Activated T-cell treated with anti-CD3 and anti-CD28 coated beads, Interleukin-2, amount 50 U/mL, for 4 hours (primary cell): ENCODE results near the gene TREML2. TPM values are rescaled to one million over a fixed set of nuclear protein-coding genes. Genes with fewer than 3 reads are reported as not detected.

Source experiments
- ATAC-seq, 2 donors: fragments of 200-7000 bp; cut with Tn5 transposase; one replicate each; pipeline ENCODE4 v1.10.0; 2021
- DNase-seq: peaks from one replicate; pipeline ENCODE4 v3.0.0-alpha.2; 2020
- H3K27me3 Mint-ChIP-seq: one replicate; pipeline ENCODE4 v1.8.0; 2021; ENCODE audit warnings: low read depth, mixed read lengths
- H3K36me3 Mint-ChIP-seq: one replicate; pipeline ENCODE4 v1.8.0; 2022; ENCODE audit warnings: mixed read lengths; ENCODE audit not compliant: insufficient read depth
- H3K4me1 Mint-ChIP-seq: one replicate; pipeline ENCODE4 v1.8.0; 2021; ENCODE audit warnings: low read depth, mixed read lengths
- H3K4me3 Mint-ChIP-seq: one replicate; pipeline ENCODE4 v1.8.0; 2021; ENCODE audit warnings: mild to moderate bottlenecking, moderate library complexity, mixed read lengths
- H3K9me3 Mint-ChIP-seq: one replicate; pipeline ENCODE4 v1.8.0; 2021; ENCODE audit warnings: mixed read lengths
- total RNA-seq, 3 donors: library from RNA; stranded (reverse); gene quantifications; one replicate each; pipeline ENCODE4 v1.2.1, GENCODE V29; 2021

The TREML2 gene
- total RNA-seq, 3 donors from 2014 or later = 0.82 to 1.9 (median 0.91) TPM

- Mint-ChIP-seq H3K4me1 (no peaks in the 10 kb centered on the region), H3K4me3 (no peak overlapping the region), H3K36me3 (no peaks in the 10 kb centered on the region), H3K27me3 (peaks cover 11% of the 10 kb centered on the region), H3K9me3 (no peaks in the 10 kb centered on the region)
- DNase-seq (no peak), ATAC-seq (no peak)
Observed at GRCh38 chr6:41176189-41176588, 24.8 kb downstream of the TREML2 start.

GRCh38 chr6:41175084-41175483 lies 25.9 kb downstream of the TREML2 start:
- no peaks in the 10 kb centered on the region for H3K36me3 Mint-ChIP-seq
- H3K4me1 Mint-ChIP-seq = no peaks in the 10 kb centered on the region
- no peak for DNase-seq
- H3K27me3 Mint-ChIP-seq = peaks cover 11% of the 10 kb centered on the region
- no peaks in the 10 kb centered on the region for H3K9me3 Mint-ChIP-seq
- no peak for ATAC-seq
- H3K4me3 Mint-ChIP-seq = no peak overlapping the region

- Mint-ChIP-seq H3K36me3 (no peaks in the 10 kb centered on the region), H3K9me3 (no peaks in the 10 kb centered on the region), H3K4me1 (no peaks in the 10 kb centered on the region), H3K27me3 (peaks cover 11% of the 10 kb centered on the region), H3K4me3 (no peak overlapping the region)
- DNase-seq (no peak), ATAC-seq (no peak)
Observed at GRCh38 chr6:41174610-41175009, 26.3 kb downstream of the TREML2 start.

- ATAC-seq (no peak), DNase-seq (no peak)
- Mint-ChIP-seq H3K4me3 (no peak overlapping the region), H3K36me3 (no peaks in the 10 kb centered on the region), H3K27me3 (peaks cover 4% of the 10 kb centered on the region), H3K9me3 (no peaks in the 10 kb centered on the region), H3K4me1 (no peaks in the 10 kb centered on the region)
Observed at GRCh38 chr6:41171908-41172307, 29.0 kb downstream of the TREML2 start.

- Mint-ChIP-seq H3K9me3 (no peaks in the 10 kb centered on the region), H3K4me1 (no peaks in the 10 kb centered on the region), H3K4me3 (no peak overlapping the region), H3K27me3 (no peaks in the 10 kb centered on the region), H3K36me3 (no peaks in the 10 kb centered on the region)
- no peak for DNase-seq
- ATAC-seq = no peak
Observed at GRCh38 chr6:41170547-41171160, 30.3 kb downstream of the TREML2 start.

- Mint-ChIP-seq H3K36me3 (no peaks in the 10 kb centered on the region), H3K4me1 (no peaks in the 10 kb centered on the region), H3K27me3 (no peaks in the 10 kb centered on the region), H3K9me3 (no peaks in the 10 kb centered on the region), H3K4me3 (no peak overlapping the region)
- DNase-seq = no peak
- ATAC-seq = no peak
Observed at GRCh38 chr6:41167173-41167963, 33.6 kb downstream of the TREML2 start.

GRCh38 chr6:41164551-41165120 lies 36.3 kb downstream of the TREML2 start:
- Mint-ChIP-seq H3K4me1 (no peaks in the 10 kb centered on the region), H3K27me3 (no peaks in the 10 kb centered on the region), H3K36me3 (no peaks in the 10 kb centered on the region), H3K9me3 (no peaks in the 10 kb centered on the region), H3K4me3 (no peak overlapping the region)
- no peak for DNase-seq
- no peak for ATAC-seq

- no peak for DNase-seq
- Mint-ChIP-seq H3K9me3 (no peaks in the 10 kb centered on the region), H3K4me1 (no peaks in the 10 kb centered on the region), H3K36me3 (no peaks in the 10 kb centered on the region), H3K27me3 (no peaks in the 10 kb centered on the region), H3K4me3 (no peak overlapping the region)
- no peak for ATAC-seq
Observed at GRCh38 chr6:41163419-41163717, 37.6 kb downstream of the TREML2 start.

- ATAC-seq (no peak), DNase-seq (no peak)
- no peaks in the 10 kb centered on the region for H3K9me3 Mint-ChIP-seq
- H3K4me1 Mint-ChIP-seq = no peaks in the 10 kb centered on the region
- H3K27me3 Mint-ChIP-seq = no peaks in the 10 kb centered on the region
- H3K4me3 Mint-ChIP-seq = no peak within 1 kb of the TSS
- H3K36me3 Mint-ChIP-seq = no peaks in the 10 kb centered on the region
Observed at GRCh38 chr6:41162687-41163418, 38.1 kb downstream of the TREML2 start, which contains the start of gene TREM2. Gene TREM2 (minus strand): TSS chr6:41163116. CDS start chr6:41163082, 34 bp downstream.

- ATAC-seq (no peak), DNase-seq (no peak)
- no peaks in the 10 kb centered on the region for H3K27me3 Mint-ChIP-seq
- no peak overlapping the region for H3K4me3 Mint-ChIP-seq
- H3K36me3 Mint-ChIP-seq = no peaks in the 10 kb centered on the region
- H3K9me3 Mint-ChIP-seq = no peaks in the 10 kb centered on the region
- H3K4me1 Mint-ChIP-seq = no peaks in the 10 kb centered on the region
Observed at GRCh38 chr6:41161851-41162552, 38.9 kb downstream of the TREML2 start.

- no peak for DNase-seq
- Mint-ChIP-seq H3K9me3 (no peaks in the 10 kb centered on the region), H3K4me3 (no peak overlapping the region), H3K4me1 (no peaks in the 10 kb centered on the region), H3K27me3 (no peaks in the 10 kb centered on the region), H3K36me3 (no peaks in the 10 kb centered on the region)
- ATAC-seq = no peak
Observed at GRCh38 chr6:41161380-41161779, 39.6 kb downstream of the TREML2 start.

- H3K9me3 Mint-ChIP-seq = no peaks in the 10 kb centered on the region
Observed at GRCh38 chr6:41160933-41161332, 40.0 kb downstream of the TREML2 start.

GRCh38 chr6:41159415-41160082 lies 41.4 kb downstream of the TREML2 start:
- H3K36me3 Mint-ChIP-seq = no peaks in the 10 kb centered on the region

More at GRCh38 chr6:41160933-41161332, 40.0 kb downstream of the TREML2 start:
- no peaks in the 10 kb centered on the region for H3K4me1 Mint-ChIP-seq
- no peak overlapping the region for H3K4me3 Mint-ChIP-seq
- ATAC-seq (no peak), DNase-seq (no peak)
- no peaks in the 10 kb centered on the region for H3K36me3 Mint-ChIP-seq
- H3K27me3 Mint-ChIP-seq = no peaks in the 10 kb centered on the region

GRCh38 chr6:41157323-41157722 lies 43.6 kb downstream of the TREML2 start:
- ATAC-seq (no peak), DNase-seq (no peak)
- Mint-ChIP-seq H3K27me3 (no peaks in the 10 kb centered on the region), H3K4me1 (no peaks in the 10 kb centered on the region), H3K4me3 (no peak overlapping the region), H3K9me3 (no peaks in the 10 kb centered on the region), H3K36me3 (no peaks in the 10 kb centered on the region)

More at GRCh38 chr6:41159415-41160082, 41.4 kb downstream of the TREML2 start:
- Mint-ChIP-seq H3K27me3 (no peaks in the 10 kb centered on the region), H3K9me3 (no peaks in the 10 kb centered on the region), H3K4me1 (no peaks in the 10 kb centered on the region), H3K4me3 (no peak overlapping the region)
- ATAC-seq = no peak
- no peak for DNase-seq
